ENCODE data around the gene CDH4.
"Not testable (repeated sequence)": the region's sequence is repeated elsewhere in the genome, so short reads cannot be mapped to it uniquely, and the experiment has no call there.

The CDH4 gene

GRCh38 chr20:61424011-61424627, 172.1 kb downstream of the CDH4 start:
- DNase-seq: no peak

- DNase-seq: no peak
Observed at GRCh38 chr20:61424628-61425420, 172.8 kb downstream of the CDH4 start.

GRCh38 chr20:61425541-61425991, 173.5 kb downstream of the CDH4 start:
- DNase-seq: not testable (repeated sequence)

- DNase-seq: no peak
Observed at GRCh38 chr20:61426352-61426751, 174.3 kb downstream of the CDH4 start.

- no peak for DNase-seq
Observed at GRCh38 chr20:61429458-61430227, 177.6 kb downstream of the CDH4 start.

- DNase-seq: no peak
Observed at GRCh38 chr20:61430228-61430624, 178.2 kb downstream of the CDH4 start.

DNA sequence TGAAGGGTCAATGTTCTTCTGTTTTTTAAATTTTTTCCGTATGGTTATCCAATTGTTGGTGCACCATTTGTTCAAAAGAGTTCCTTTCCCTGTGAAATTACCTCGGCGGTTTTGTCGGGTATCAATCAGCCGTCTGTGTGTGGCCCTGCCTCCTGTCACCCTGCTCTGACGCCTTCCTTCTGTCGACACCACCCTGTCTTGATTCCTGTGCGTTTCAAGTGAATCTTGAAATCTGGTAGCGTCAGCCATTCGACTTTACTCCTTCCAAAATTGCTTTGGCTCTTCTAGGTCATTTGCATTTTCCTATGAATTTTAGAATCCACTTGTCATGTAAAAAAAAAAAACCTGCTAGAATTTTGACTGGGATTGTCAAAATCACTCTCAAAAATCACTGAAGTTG, 181.1 kb downstream of the CDH4 start:
- DNase-seq: no peak

GRCh38 chr20:61433816-61434215, 181.8 kb downstream of the CDH4 start:
- DNase-seq: no peak

DNA sequence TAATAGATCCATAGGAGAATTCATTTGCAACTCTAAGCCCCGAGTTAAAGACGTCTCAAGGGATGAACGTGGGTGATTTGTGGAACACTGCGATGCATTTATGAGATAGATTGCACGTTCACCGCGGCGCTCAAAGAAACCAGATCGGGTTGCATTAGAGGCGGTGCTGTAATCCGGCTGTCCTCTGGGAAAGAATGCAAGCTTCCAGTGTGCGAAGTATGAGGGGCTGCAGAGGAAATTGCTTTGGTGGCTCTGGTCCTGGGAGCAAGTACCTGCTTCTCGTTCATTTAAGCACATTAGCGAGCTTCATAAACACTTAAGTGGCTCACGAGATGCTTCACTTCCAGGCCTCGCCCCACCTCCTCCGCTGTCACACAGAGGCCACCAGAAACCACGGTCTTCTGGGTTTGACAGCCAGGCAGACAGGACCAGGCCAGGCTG, 182.3 kb downstream of the CDH4 start:
- DNase-seq: no peak

GRCh38 chr20:61435184-61435822, 183.2 kb downstream of the CDH4 start:
- no peak for DNase-seq

DNA sequence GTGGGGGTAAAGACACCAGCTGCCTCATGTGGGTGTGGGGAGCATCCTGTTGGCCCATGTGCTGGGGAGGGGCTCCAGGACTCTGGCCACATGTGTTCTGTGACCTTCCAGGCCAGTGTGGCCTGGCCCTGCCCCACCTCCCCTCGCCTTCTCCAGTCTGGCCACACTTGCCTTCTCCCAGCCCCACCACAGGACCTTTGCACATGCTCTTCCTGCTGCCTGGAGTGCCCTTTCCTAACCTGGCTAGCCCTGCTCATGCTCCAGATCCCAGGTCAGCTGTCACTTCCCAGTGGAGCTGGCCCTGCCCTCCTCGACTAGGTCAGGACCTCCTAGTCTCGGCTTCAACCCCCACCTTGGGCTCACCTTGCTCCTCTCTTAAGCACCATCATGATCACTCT, 183.8 kb downstream of the CDH4 start:
- DNase-seq: no peak

DNA sequence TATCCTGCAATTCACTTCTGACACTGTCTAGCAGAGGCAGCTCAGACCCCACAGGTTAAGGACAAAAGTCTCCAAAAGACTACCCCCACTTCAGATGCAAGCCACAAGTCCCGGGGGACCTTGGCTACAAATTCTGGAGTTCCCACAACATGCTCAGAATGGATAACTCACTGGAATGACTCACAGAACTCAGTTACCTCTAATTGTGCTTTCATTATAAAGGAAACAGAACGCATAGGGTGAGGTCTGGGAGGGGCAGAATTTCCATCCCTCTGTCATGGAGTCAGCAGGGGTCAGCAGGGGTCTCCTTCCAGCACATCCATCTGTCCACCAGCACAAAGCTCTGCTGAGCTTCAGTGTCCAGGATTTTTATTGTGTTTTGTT, 184.2 kb downstream of the CDH4 start:
- DNase-seq: no peak

DNA sequence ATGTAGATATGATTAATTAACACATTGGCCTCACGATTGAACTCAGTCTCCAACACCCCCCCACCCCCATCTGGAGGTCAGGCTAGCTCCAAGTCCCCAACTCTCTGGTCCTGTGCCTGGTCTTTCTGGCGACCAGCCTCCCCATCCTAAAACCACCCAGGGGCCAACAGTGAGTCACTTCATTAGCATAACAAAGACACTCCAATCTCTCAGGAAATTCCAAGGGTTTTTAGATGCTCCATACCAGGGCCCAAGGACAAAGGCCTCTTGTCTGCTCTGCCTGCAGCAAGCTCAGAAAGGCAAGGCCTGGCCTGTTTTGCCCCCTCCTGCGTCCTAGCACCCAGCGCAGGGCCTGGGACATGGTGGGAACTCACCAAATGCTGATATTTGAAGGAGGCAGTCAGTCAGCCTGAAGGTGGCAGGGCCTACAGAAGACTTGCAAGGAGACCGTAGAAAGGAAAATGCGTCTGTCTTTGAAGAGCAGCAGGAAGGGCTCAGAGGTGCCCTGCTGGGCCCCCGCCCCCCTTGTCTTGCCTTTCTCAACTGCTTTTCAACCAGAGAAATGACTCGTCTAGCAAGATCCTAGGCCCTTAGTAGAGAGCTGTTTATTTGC, 184.7 kb downstream of the CDH4 start:
- no peak for DNase-seq

DNA sequence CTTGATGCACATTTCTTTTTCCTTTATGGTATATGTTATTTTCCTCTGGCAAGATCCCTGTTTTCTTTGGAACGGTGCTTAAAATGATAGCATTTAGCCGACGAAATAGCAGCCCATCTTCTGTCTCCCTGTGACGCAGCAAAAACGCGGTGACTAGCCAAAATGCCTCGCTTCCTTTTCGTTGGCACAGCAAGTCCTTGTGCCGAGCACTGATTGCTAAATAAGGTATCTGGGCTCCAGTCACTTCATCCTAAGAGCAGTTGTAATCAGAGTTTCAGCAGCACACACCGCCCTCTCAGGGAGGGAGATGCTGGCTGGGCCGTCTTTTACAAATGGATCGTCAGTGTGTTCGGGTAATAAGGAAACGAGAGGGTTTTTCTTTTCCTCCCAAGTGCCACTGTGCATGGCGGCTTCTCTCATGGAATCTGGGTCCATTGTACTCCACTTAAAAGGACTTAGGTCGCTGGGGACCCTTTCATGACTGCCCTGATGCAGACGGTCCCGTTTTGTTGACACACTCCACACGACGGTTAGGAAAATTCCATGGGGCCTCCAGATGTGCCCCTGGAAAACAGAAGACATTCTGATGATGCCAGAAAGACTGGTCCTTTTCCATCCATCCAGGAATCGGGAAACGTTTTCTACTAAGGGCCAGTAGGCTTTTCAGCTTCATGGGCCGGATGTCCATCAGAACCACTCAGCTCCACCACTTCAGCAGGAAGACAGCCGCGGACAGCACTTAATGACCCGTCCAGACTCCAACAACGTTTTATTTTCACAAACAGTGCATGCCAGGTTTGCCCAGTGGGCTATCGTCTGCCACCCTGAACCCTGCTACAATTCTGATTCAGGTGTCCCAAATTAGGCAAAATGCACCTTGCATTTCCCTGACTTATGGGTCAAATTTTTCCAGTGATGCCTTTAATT, 185.5 kb downstream of the CDH4 start:
- DNase-seq: no peak

GRCh38 chr20:61438285-61438684, 186.2 kb downstream of the CDH4 start:
- DNase-seq: no peak

DNA sequence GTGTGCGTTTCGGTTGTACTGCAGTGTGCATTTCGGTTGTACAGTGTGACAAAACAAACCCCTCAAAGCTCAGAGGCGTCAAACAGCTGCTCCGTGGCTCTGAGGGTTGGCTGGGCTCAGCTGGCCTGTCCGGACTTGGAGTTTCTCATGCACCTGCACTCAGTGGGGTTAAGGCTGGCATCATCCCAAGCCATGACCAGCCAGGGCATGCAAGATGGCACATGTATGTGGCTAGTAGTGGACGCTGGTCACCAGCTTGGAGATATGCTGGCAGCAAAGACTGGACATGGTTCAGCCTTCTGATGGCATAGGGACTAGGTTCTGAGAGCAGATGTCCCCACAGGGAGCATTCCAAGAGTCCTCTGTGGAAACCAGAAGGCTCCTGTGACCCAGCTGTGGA, 187.2 kb downstream of the CDH4 start:
- DNase-seq: no peak

DNA sequence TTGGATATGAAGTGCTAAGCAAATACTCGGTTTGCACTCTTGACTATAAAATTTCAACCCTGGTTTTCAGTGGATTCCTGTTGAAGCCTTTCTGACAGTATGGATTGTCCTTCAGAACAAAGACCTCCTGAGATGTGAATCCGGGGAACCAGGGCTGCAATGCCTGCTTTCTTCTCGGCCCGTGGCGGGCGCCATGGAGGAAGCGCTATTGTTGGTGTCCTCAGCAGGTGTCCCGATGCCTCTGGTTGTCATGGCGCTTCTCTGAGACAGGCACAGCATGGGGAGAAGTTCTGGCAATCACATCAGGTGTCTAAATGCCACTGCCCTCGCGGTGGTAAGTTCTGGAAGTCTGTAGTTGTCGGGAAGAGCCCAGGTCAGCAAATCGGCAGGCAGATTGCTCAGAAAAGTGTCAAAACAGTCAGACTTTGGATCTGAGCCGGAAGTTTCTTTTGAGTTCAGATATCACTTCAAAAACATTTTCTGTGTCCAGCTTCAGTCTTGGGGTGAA, 188.5 kb downstream of the CDH4 start:
- no peak for DNase-seq

GRCh38 chr20:61441537-61441936, 189.5 kb downstream of the CDH4 start:
- no peak for DNase-seq

GRCh38 chr20:61442075-61442670, 190.1 kb downstream of the CDH4 start:
- DNase-seq: no peak

- DNase-seq: no peak
Observed at GRCh38 chr20:61442718-61443117, 190.7 kb downstream of the CDH4 start.
